NCI-H1694 (cell line): ENCODE measurements around the gene IL5RA.

ENCODE experiments used
- DNase-seq: peaks from one replicate; lab custom pipeline; 2025; lab: John Stamatoyannopoulos, UW

Gene IL5RA

GRCh38 chr3:3107858-3108257 lies 2.3 kb downstream of the IL5RA start:
- DNase-seq, result no peak

- no peak for DNase-seq
These were observed 3.0 kb downstream of the IL5RA start for GRCh38 chr3:3107181-3107580.

GRCh38 chr3:3105815-3106214 lies 4.4 kb downstream of the IL5RA start:
- DNase-seq, result no peak

GRCh38 chr3:3105246-3105645 lies 4.9 kb downstream of the IL5RA start:
- no peak for DNase-seq

GRCh38 chr3:3102751-3103150 lies 7.4 kb downstream of the IL5RA start:
- DNase-seq, result no peak

- no peak for DNase-seq
These were observed 8.3 kb downstream of the IL5RA start for GRCh38 chr3:3101660-3102458.

GRCh38 chr3:3097958-3098357 lies 12.2 kb downstream of the IL5RA start:
- DNase-seq, result no peak

- no peak for DNase-seq
These were observed 21.2 kb downstream of the IL5RA start for GRCh38 chr3:3089017-3089416.

GRCh38 chr3:3087716-3088465 lies 22.3 kb downstream of the IL5RA start:
- no peak for DNase-seq

- DNase-seq, result no peak
These were observed 22.9 kb downstream of the IL5RA start for GRCh38 chr3:3087279-3087678.

- DNase-seq, result no peak
These were observed 23.9 kb downstream of the IL5RA start for GRCh38 chr3:3086239-3086638.

GRCh38 chr3:3085782-3086181 lies 24.4 kb downstream of the IL5RA start:
- no peak for DNase-seq

- DNase-seq, result no peak
These were observed 25.3 kb downstream of the IL5RA start for GRCh38 chr3:3084890-3085289.

GRCh38 chr3:3082234-3082924 lies 27.8 kb downstream of the IL5RA start:
- DNase-seq, result no peak

- DNase-seq, result no peak
These were observed 28.6 kb downstream of the IL5RA start for GRCh38 chr3:3081381-3082233.

GRCh38 chr3:3080309-3080708 lies 29.9 kb downstream of the IL5RA start:
- no peak for DNase-seq

- DNase-seq, result no peak
These were observed 35.5 kb downstream of the IL5RA start for GRCh38 chr3:3074551-3075257.

GRCh38 chr3:3071136-3071535 lies 39.0 kb downstream of the IL5RA start:
- no peak for DNase-seq

- no peak for DNase-seq
These were observed 40.5 kb downstream of the IL5RA start for GRCh38 chr3:3069723-3070122.

GRCh38 chr3:3068358-3068881 lies 41.8 kb downstream of the IL5RA start:
- DNase-seq, result no peak

GRCh38 chr3:3066910-3067309 lies 43.3 kb downstream of the IL5RA start:
- DNase-seq, result no peak
